Natural killer cell (primary cell): ENCODE measurements around the gene PDE6C. TPM values are rescaled to one million over a fixed set of nuclear protein-coding genes. Genes with fewer than 3 reads are reported as not detected.

Experiments used
- ATAC-seq, 3 donors: fragments of 150-1000 bp in 2 of 3; fragments of 200-7000 bp in 1 of 3; cut with Tn5 transposase; 1 replicate in 1 of 3; 2 replicates in 2 of 3; pipeline ENCODE4 v1.10.0; 2021; ENCODE audit warnings: mild to moderate bottlenecking in 2 of 3, moderate library complexity in 2 of 3
- DNase-seq, 2 donors: peaks; one replicate each; pipeline versions ENCODE4 v3.0.0 to v3.0.0-alpha.2; 2013 to 2021; ENCODE audit warnings: mixed read lengths in 1 of 2
- H3K27ac ChIP-seq: one replicate; pipeline ENCODE4 v1.5.1; 2013; ENCODE audit warnings: mild to moderate bottlenecking, low read length
- H3K27me3 ChIP-seq: one replicate; pipeline ENCODE4 v1.6.1; 2013; ENCODE audit warnings: low read length; ENCODE audit not compliant: control insufficient read depth, insufficient read depth
- H3K36me3 ChIP-seq: one replicate; pipeline ENCODE4 v1.6.1; 2013; ENCODE audit warnings: low read length; ENCODE audit not compliant: control insufficient read depth, insufficient read depth
- H3K4me1 ChIP-seq: one replicate; pipeline ENCODE4 v1.6.1; 2013; ENCODE audit warnings: low read length; ENCODE audit not compliant: control insufficient read depth, insufficient read depth
- H3K4me3 ChIP-seq: one replicate; pipeline ENCODE4 v1.5.1; 2013; ENCODE audit warnings: low read length
- H3K9me3 ChIP-seq: one replicate; pipeline ENCODE4 v1.6.1; 2013; ENCODE audit warnings: low read length; ENCODE audit not compliant: control insufficient read depth, insufficient read depth
- H3K27ac Mint-ChIP-seq, 2 donors: one replicate each; pipeline ENCODE4 v1.8.0; 2022; ENCODE audit warnings: mild to moderate bottlenecking in 2 of 2, mixed read lengths in 2 of 2, moderate library complexity in 1 of 2
- H3K27me3 Mint-ChIP-seq, 2 donors: one replicate each; pipeline ENCODE4 v1.8.0; 2022; ENCODE audit warnings: low read depth in 2 of 2, mixed read lengths in 2 of 2
- H3K36me3 Mint-ChIP-seq: one replicate; pipeline ENCODE4 v1.8.0; 2022; ENCODE audit warnings: mixed read lengths
- H3K4me1 Mint-ChIP-seq, 2 donors: one replicate each; pipeline ENCODE4 v1.8.0; 2022; ENCODE audit warnings: mixed read lengths in 2 of 2
- H3K4me3 Mint-ChIP-seq: one replicate; pipeline ENCODE4 v1.8.0; 2022; ENCODE audit warnings: mild to moderate bottlenecking, moderate library complexity, mixed read lengths
- H3K9me3 Mint-ChIP-seq, 2 donors: one replicate each; pipeline ENCODE4 v1.8.0; 2022; ENCODE audit warnings: mixed read lengths in 2 of 2
- CTCF ChIP-seq: fragments of 200-600 bp; IDR thresholded peaks from one replicate; pipeline ENCODE4 v1.8.0; 2022; ENCODE audit warnings: antibody characterized with exemption
- WGBS: methylation state at CpG from one replicate; pipeline ENCODE4 v1.1.7; 2013; ENCODE audit warnings: missing lambda C conversion rate; ENCODE audit not compliant: insufficient coverage; 5-methylcytosine and 5-hydroxymethylcytosine counted together
- intact Hi-C: fragments of 100-400 bp; cut with micrococcal nuclease; formaldehyde crosslinking; loops from one replicate; pipeline ENCODE4 v1.14.2; 2022
- total RNA-seq, 4 donors: library from RNA; stranded (reverse); fragments of 120-200 nt in 1 of 4; gene quantifications; one replicate each; pipeline versions ENCODE4 v1.2.3 to v1.2.4, GENCODE V29; 2013 to 2022

PDE6C gene
- total RNA-seq, 3 donors from 2014 or later (not counting 1 experiment from before 2014, with no cell fraction given), result not detected

- Histone ChIP-seq H3K27ac (no peak overlapping the region), H3K4me1 (no peaks in the 10 kb centered on the region), H3K4me3 (no peak overlapping the region), H3K27me3 (peaks cover 3% of the 10 kb centered on the region), H3K9me3 (no peaks in the 10 kb centered on the region), H3K36me3 (no peaks in the 10 kb centered on the region)
- H3K27ac Mint-ChIP-seq, result no peak overlapping the region
- TF ChIP-seq CTCF, result no peak
- H3K4me3 Mint-ChIP-seq, result no peak overlapping the region
- intact Hi-C loops, result no loop called here
- H3K9me3 Mint-ChIP-seq, result no peaks in the 10 kb centered on the region
- WGBS, result 96% methylated on average over 2 of the region's 3 CpGs
- ATAC-seq (no peak), DNase-seq (no peak)
- H3K36me3 Mint-ChIP-seq, result no peaks in the 10 kb centered on the region
- peaks cover 16 to 28% of the 10 kb centered on the region in 2 donors for H3K27me3 Mint-ChIP-seq
- H3K4me1 Mint-ChIP-seq, result no peaks in the 10 kb centered on the region
Observed at GRCh38 chr10:93608421-93608820, 3.9 kb upstream of the PDE6C start.

GRCh38 chr10:93613126-93613525 lies 789 bp downstream of the PDE6C start:
- Histone ChIP-seq H3K9me3 (no peaks in the 10 kb centered on the region), H3K27me3 (no peaks in the 10 kb centered on the region), H3K27ac (no peak overlapping the region), H3K4me3 (no peak overlapping the region), H3K4me1 (no peaks in the 10 kb centered on the region), H3K36me3 (no peaks in the 10 kb centered on the region)
- Mint-ChIP-seq H3K4me1 (peaks cover 0 to 4% of the 10 kb centered on the region in 2 donors), H3K9me3 (no peaks in the 10 kb centered on the region), H3K27ac (no peak overlapping the region), H3K4me3 (no peak overlapping the region), H3K27me3 (peaks cover 8 to 17% of the 10 kb centered on the region in 2 donors), H3K36me3 (no peaks in the 10 kb centered on the region)
- ATAC-seq (no peak), DNase-seq (no peak)
- 77% methylated on average over 3 of the region's 3 CpGs for WGBS
- no peak for TF ChIP-seq CTCF
- intact Hi-C loops, result no loop called here

GRCh38 chr10:93614101-93614825 lies 1.9 kb downstream of the PDE6C start:
- WGBS, result 91% methylated on average over 7 of the region's 7 CpGs
- no peak overlapping the region for H3K4me3 Mint-ChIP-seq
- no peaks in the 10 kb centered on the region for H3K36me3 ChIP-seq
- ATAC-seq (no peak), DNase-seq (no peak)
- H3K4me3 ChIP-seq, result no peak overlapping the region
- no peak overlapping the region for H3K27ac Mint-ChIP-seq
- intact Hi-C loops, result no loop called here
- H3K36me3 Mint-ChIP-seq, result no peaks in the 10 kb centered on the region
- no peak for TF ChIP-seq CTCF
- no peak overlapping the region for H3K27ac ChIP-seq
- peaks cover 2 to 17% of the 10 kb centered on the region in 2 donors for H3K27me3 Mint-ChIP-seq
- H3K4me1 ChIP-seq, result no peaks in the 10 kb centered on the region
- no peaks in the 10 kb centered on the region for H3K9me3 ChIP-seq
- no peaks in the 10 kb centered on the region for H3K9me3 Mint-ChIP-seq
- H3K27me3 ChIP-seq, result no peaks in the 10 kb centered on the region
- peaks cover 0 to 4% of the 10 kb centered on the region in 2 donors for H3K4me1 Mint-ChIP-seq
